Prostate gland (tissue), 2 donors: Measurements from ENCODE around the gene MED29.
A peak's percentile ranks its signal among the peaks of the same experiment; 100 is the strongest.

Source experiments
- POLR2A ChIP-seq: fragments of 450-650 bp; IDR thresholded peaks from one replicate; pipeline ENCODE4 v1.6.1; 2016; ENCODE audit warnings: antibody characterized with exemption, mild to moderate bottlenecking
- POLR2AphosphoS5 ChIP-seq: sonication (generic); formaldehyde crosslinking; IDR thresholded peaks from one replicate; pipeline ENCODE4 v1.6.1; 2017; ENCODE audit warnings: antibody characterized with exemption
- TF ChIP-seq, protein P1 (sequence below), 4 experiments: fragments of 200-600 bp in 2 of 4; fragments of 450-650 bp in 2 of 4; sonication (generic) in 2 of 4; IDR thresholded peaks; 1 replicate in 3 of 4; 2 replicates in 1 of 4; pipeline ENCODE4 v1.5.1; 2016 to 2019; ENCODE audit warnings: antibody characterized with exemption in 4 of 4, mild to moderate bottlenecking in 2 of 4, moderate library complexity in 2 of 4

DNA sequence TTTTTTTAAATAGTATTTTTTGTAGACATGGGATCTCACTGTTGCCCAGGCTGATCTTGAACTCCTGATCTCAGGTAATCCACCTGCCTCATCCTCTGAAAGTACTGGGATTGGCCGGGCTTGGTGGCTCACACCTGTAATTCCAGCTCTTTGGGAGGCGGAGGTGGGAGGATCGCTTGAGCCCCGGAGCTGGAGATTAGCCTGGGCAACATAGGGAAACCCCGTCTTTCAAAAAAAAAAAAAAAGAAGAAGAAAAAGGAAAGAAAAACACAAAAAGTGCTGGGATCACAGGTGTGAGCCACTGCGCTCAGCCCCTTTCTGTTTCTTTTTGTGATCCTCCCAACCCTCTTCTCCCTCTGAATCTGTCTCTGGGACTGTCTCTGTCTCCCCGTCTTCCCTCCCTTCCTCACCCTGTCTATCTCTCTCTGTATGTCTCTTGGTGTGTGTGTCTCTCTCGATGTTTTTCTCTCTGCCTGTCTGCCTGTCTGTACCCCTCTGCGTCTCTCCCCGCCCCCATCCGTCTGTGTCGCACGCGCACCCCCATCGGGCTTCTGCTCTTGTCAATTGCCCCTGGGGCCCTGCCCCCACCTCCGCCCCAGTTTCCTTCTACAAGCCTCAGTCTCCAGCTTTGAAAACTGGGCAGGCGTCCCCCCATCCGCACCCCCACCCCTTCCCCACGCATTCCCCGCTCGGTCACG, 14.9 kb downstream of the MED29 start:
- TF ChIP-seq POLR2A: peak; percentile 32
- TF ChIP-seq, protein P1, sequence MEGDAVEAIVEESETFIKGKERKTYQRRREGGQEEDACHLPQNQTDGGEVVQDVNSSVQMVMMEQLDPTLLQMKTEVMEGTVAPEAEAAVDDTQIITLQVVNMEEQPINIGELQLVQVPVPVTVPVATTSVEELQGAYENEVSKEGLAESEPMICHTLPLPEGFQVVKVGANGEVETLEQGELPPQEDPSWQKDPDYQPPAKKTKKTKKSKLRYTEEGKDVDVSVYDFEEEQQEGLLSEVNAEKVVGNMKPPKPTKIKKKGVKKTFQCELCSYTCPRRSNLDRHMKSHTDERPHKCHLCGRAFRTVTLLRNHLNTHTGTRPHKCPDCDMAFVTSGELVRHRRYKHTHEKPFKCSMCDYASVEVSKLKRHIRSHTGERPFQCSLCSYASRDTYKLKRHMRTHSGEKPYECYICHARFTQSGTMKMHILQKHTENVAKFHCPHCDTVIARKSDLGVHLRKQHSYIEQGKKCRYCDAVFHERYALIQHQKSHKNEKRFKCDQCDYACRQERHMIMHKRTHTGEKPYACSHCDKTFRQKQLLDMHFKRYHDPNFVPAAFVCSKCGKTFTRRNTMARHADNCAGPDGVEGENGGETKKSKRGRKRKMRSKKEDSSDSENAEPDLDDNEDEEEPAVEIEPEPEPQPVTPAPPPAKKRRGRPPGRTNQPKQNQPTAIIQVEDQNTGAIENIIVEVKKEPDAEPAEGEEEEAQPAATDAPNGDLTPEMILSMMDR (IDR thresholded peaks at IDR 0.05): no peak
- peak; percentile 42 for TF ChIP-seq POLR2AphosphoS5
